ENCODE measurements around the gene SEMA6D. TPM values are rescaled to one million over a fixed set of nuclear protein-coding genes. Genes with fewer than 3 reads are reported as not detected.

SEMA6D gene
- total RNA-seq, 1 experiment from 2014 or later: 0.03 TPM

GRCh38 chr15:47804733-47805132 lies 87.4 kb downstream of the SEMA6D start:
- no peaks in the 10 kb centered on the region for H3K27me3 ChIP-seq (ENCODE audit: control insufficient read depth, insufficient read depth, low read length)
- no peaks in the 10 kb centered on the region for H3K36me3 ChIP-seq (ENCODE audit: control insufficient read depth, insufficient read depth, low read length)
- POLR2A ChIA-PET: no interaction called here
- intact Hi-C loops (cut with micrococcal nuclease; ENCODE audit: unreplicated experiment) (no loop called here), in situ Hi-C loops (cut with HindIII; ENCODE audit: low pct_unique_long_range_greater_than_20kb, low sequenced_read_pairs) (no loop called here)
- CTCF ChIA-PET: no interaction called here
- TF ChIP-seq, protein P1, sequence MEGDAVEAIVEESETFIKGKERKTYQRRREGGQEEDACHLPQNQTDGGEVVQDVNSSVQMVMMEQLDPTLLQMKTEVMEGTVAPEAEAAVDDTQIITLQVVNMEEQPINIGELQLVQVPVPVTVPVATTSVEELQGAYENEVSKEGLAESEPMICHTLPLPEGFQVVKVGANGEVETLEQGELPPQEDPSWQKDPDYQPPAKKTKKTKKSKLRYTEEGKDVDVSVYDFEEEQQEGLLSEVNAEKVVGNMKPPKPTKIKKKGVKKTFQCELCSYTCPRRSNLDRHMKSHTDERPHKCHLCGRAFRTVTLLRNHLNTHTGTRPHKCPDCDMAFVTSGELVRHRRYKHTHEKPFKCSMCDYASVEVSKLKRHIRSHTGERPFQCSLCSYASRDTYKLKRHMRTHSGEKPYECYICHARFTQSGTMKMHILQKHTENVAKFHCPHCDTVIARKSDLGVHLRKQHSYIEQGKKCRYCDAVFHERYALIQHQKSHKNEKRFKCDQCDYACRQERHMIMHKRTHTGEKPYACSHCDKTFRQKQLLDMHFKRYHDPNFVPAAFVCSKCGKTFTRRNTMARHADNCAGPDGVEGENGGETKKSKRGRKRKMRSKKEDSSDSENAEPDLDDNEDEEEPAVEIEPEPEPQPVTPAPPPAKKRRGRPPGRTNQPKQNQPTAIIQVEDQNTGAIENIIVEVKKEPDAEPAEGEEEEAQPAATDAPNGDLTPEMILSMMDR (IDR thresholded peaks at IDR 0.05): no peak
- no peak for TF ChIP-seq POLR2AphosphoS5 (IDR thresholded peaks at IDR 0.05; ENCODE audit: low read depth, low read length)
- TF ChIP-seq REST (IDR thresholded peaks at IDR 0.05; ENCODE audit: insufficient read depth in 1 of 2, low read depth in 2 of 2, low read length in 1 of 2): no peak
- ATAC-seq: no peak
- no peak overlapping the region for H3K4me3 ChIP-seq (ENCODE audit: low read depth in 2 of 2, low read length in 2 of 2)
- H3K27ac ChIP-seq (ENCODE audit: low read length): no peak overlapping the region
- no peaks in the 10 kb centered on the region for H3K4me1 ChIP-seq (ENCODE audit: control insufficient read depth, insufficient read depth, low read length)
- no peaks in the 10 kb centered on the region for H3K9me3 ChIP-seq (ENCODE audit: control insufficient read depth, insufficient read depth, low read depth, low read length)
- DNase-seq (ENCODE audit: low read depth, low spot score): no peak
- BruUV-seq (replicated peaks): no TSS peak

- DNase-seq (ENCODE audit: low read depth, low spot score) (no peak), ATAC-seq (no peak)
- no peak overlapping the region for H3K27ac ChIP-seq (ENCODE audit: low read length)
- CTCF ChIA-PET: no interaction called here
- no peak overlapping the region for H3K4me3 ChIP-seq (ENCODE audit: low read depth in 2 of 2, low read length in 2 of 2)
- POLR2A ChIA-PET: no interaction called here
- no TSS peak for BruUV-seq (replicated peaks)
- no peak for TF ChIP-seq REST (IDR thresholded peaks at IDR 0.05; ENCODE audit: insufficient read depth in 1 of 2, low read depth in 2 of 2, low read length in 1 of 2)
- TF ChIP-seq, protein P1 (IDR thresholded peaks at IDR 0.05): no peak
- TF ChIP-seq POLR2AphosphoS5 (IDR thresholded peaks at IDR 0.05; ENCODE audit: low read depth, low read length): no peak
- H3K9me3 ChIP-seq (ENCODE audit: control insufficient read depth, insufficient read depth, low read depth, low read length): no peaks in the 10 kb centered on the region
- intact Hi-C loops (cut with micrococcal nuclease; ENCODE audit: unreplicated experiment): no loop called here
- no peaks in the 10 kb centered on the region for H3K36me3 ChIP-seq (ENCODE audit: control insufficient read depth, insufficient read depth, low read length)
- H3K27me3 ChIP-seq (ENCODE audit: control insufficient read depth, insufficient read depth, low read length): no peaks in the 10 kb centered on the region
- no peaks in the 10 kb centered on the region for H3K4me1 ChIP-seq (ENCODE audit: control insufficient read depth, insufficient read depth, low read length)
- in situ Hi-C loops (cut with HindIII; ENCODE audit: low pct_unique_long_range_greater_than_20kb, low sequenced_read_pairs): no loop called here
Observed at GRCh38 chr15:47806008-47806407, 88.7 kb downstream of the SEMA6D start.

Measured in Panc1 (cell line).